H9 (cell line): ENCODE measurements around the gene RNF130. TPM values are rescaled to one million over a fixed set of nuclear protein-coding genes. Genes with fewer than 3 reads are reported as not detected.

Source experiments
- DNase-seq: peaks from one replicate; pipeline ENCODE4 v3.0.0-alpha.2; 2017
- H2AFZ ChIP-seq: one replicate; pipeline ENCODE4 v1.6.1; 2013; ENCODE audit warnings: mild to moderate bottlenecking, low read length, control low read depth, moderate library complexity
- H2AK5ac ChIP-seq: 2 replicates; pipeline ENCODE4 v1.6.1; 2013; ENCODE audit warnings: low read length, control low read depth, mixed read lengths; ENCODE audit not compliant: insufficient read length
- H2BK120ac ChIP-seq: one replicate; pipeline ENCODE4 v1.6.1; 2013; ENCODE audit warnings: low read depth, mild to moderate bottlenecking, low read length, control low read depth, inconsistent platforms; ENCODE audit not compliant: poor library complexity, severe bottlenecking
- H2BK12ac ChIP-seq: 2 replicates; pipeline ENCODE4 v1.6.1; 2013; ENCODE audit warnings: low read length, control low read depth, mixed read lengths, low read depth; ENCODE audit not compliant: insufficient read length
- H2BK15ac ChIP-seq: 2 replicates; pipeline ENCODE4 v1.6.1; 2013; ENCODE audit warnings: low read depth, low read length, control low read depth
- H2BK20ac ChIP-seq: one replicate; pipeline ENCODE4 v1.6.1; 2013; ENCODE audit warnings: low read depth, mild to moderate bottlenecking, low read length, control low read depth, inconsistent platforms; ENCODE audit not compliant: poor library complexity, severe bottlenecking
- H2BK5ac ChIP-seq: 2 replicates; pipeline ENCODE4 v1.6.1; 2013; ENCODE audit warnings: low read length, control low read depth, mixed read lengths; ENCODE audit not compliant: insufficient read length
- H3K14ac ChIP-seq: 2 replicates; pipeline ENCODE4 v1.6.1; 2013; ENCODE audit warnings: low read length, control low read depth; ENCODE audit not compliant: insufficient read depth
- H3K18ac ChIP-seq: 2 replicates; pipeline ENCODE4 v1.6.1; 2013; ENCODE audit warnings: low read depth, mild to moderate bottlenecking, mixed read lengths, low read length, control low read depth; ENCODE audit not compliant: insufficient read length
- H3K23ac ChIP-seq: 2 replicates; pipeline ENCODE4 v1.6.1; 2013; ENCODE audit warnings: low read length, control low read depth, mixed read lengths, low read depth; ENCODE audit not compliant: insufficient read length
- H3K23me2 ChIP-seq: 2 replicates; pipeline ENCODE4 v1.6.1; 2013; ENCODE audit warnings: low read depth, mild to moderate bottlenecking, mixed read lengths, low read length, control low read depth; ENCODE audit not compliant: insufficient read length, poor library complexity, severe bottlenecking
- H3K27ac ChIP-seq: 2 replicates; pipeline ENCODE4 v1.5.1; 2013; ENCODE audit warnings: low read length, control low read depth, mixed read lengths, low read depth; ENCODE audit not compliant: insufficient read length
- H3K27me3 ChIP-seq: 2 replicates; pipeline ENCODE4 v1.6.1; 2013; ENCODE audit warnings: low read length, control low read depth, inconsistent platforms; ENCODE audit not compliant: insufficient read depth
- H3K4ac ChIP-seq: 2 replicates; pipeline ENCODE4 v1.6.1; 2013; ENCODE audit warnings: low read depth, mild to moderate bottlenecking, control low read depth, inconsistent platforms, low read length, moderate library complexity
- H3K4me1 ChIP-seq: 2 replicates; pipeline ENCODE4 v1.6.1; 2013; ENCODE audit warnings: low read length, control low read depth, inconsistent platforms; ENCODE audit not compliant: insufficient read depth
- H3K4me2 ChIP-seq: 2 replicates; pipeline ENCODE4 v1.6.1; 2013; ENCODE audit warnings: low read length, control low read depth, mixed read lengths; ENCODE audit not compliant: insufficient read length, insufficient read depth
- H3K56ac ChIP-seq: 2 replicates; pipeline ENCODE4 v1.6.1; 2013; ENCODE audit warnings: low read depth, mild to moderate bottlenecking, mixed read lengths, low read length, control low read depth; ENCODE audit not compliant: insufficient read length
- H3K79me1 ChIP-seq: 2 replicates; pipeline ENCODE4 v1.6.1; 2013; ENCODE audit warnings: low read depth, mild to moderate bottlenecking, moderate library complexity, low read length, control low read depth, inconsistent platforms; ENCODE audit not compliant: insufficient read depth, poor library complexity, severe bottlenecking
- H3K79me2 ChIP-seq: 2 replicates; pipeline ENCODE4 v1.6.1; 2013; ENCODE audit warnings: low read length, control low read depth, inconsistent platforms; ENCODE audit not compliant: insufficient read depth
- H3K9ac ChIP-seq: 2 replicates; pipeline ENCODE4 v1.6.1; 2013; ENCODE audit warnings: low read length, control low read depth, mixed read lengths; ENCODE audit not compliant: insufficient read length; ENCODE audit errors: extremely low read depth
- H3K9me3 ChIP-seq: one replicate; pipeline ENCODE4 v1.6.1; 2013; ENCODE audit warnings: low read depth, low read length, inconsistent platforms; ENCODE audit not compliant: control insufficient read depth
- H3T11ph ChIP-seq: one replicate; pipeline ENCODE4 v1.6.1; 2013; ENCODE audit warnings: mild to moderate bottlenecking, low read length, control low read depth, inconsistent platforms
- H4K20me1 ChIP-seq: one replicate; pipeline ENCODE4 v1.6.1; 2013; ENCODE audit not compliant: control insufficient read depth, insufficient read length, insufficient read depth
- H4K5ac ChIP-seq: 2 replicates; pipeline ENCODE4 v1.6.1; 2013; ENCODE audit warnings: low read depth, mild to moderate bottlenecking, mixed read lengths, low read length, control low read depth; ENCODE audit not compliant: insufficient read length
- H4K8ac ChIP-seq: replicated peaks from 2 replicates; pipeline ENCODE4 v1.6.1; 2013; ENCODE audit warnings: low read length, control low read depth, mixed read lengths, low read depth; ENCODE audit not compliant: insufficient read length
- H4K91ac ChIP-seq: 2 replicates; pipeline ENCODE4 v1.6.1; 2013; ENCODE audit warnings: low read depth, mild to moderate bottlenecking, moderate library complexity, mixed read lengths, low read length, control low read depth; ENCODE audit not compliant: insufficient read length
- H3K27ac Mint-ChIP-seq, 3 experiments: 2 replicates in 2 of 3; 3 replicates in 1 of 3; pipeline ENCODE4 v1.8.0; 2020 to 2021; ENCODE audit warnings: mixed read lengths in 3 of 3, mild to moderate bottlenecking in 1 of 3, moderate library complexity in 1 of 3
- H3K27me3 Mint-ChIP-seq: 2 replicates; pipeline ENCODE4 v1.8.0; 2021; ENCODE audit warnings: low read depth, mild to moderate bottlenecking, moderate library complexity, mixed read lengths
- H3K36me3 Mint-ChIP-seq, 3 experiments: 2 replicates in 2 of 3; 3 replicates in 1 of 3; pipeline ENCODE4 v1.8.0; 2020 to 2021; ENCODE audit warnings: low read depth in 3 of 3, mixed read lengths in 3 of 3; ENCODE audit not compliant: insufficient read depth in 1 of 3
- H3K4me1 Mint-ChIP-seq, 2 experiments: 2 replicates each; pipeline ENCODE4 v1.8.0; 2020; ENCODE audit warnings: mixed read lengths in 2 of 2
- H3K4me3 Mint-ChIP-seq, 2 experiments: 2 replicates in 1 of 2; 3 replicates in 1 of 2; pipeline ENCODE4 v1.8.0; 2020 to 2021; ENCODE audit warnings: mild to moderate bottlenecking in 2 of 2, mixed read lengths in 2 of 2, moderate library complexity in 1 of 2
- H3K9me3 Mint-ChIP-seq, 2 experiments: 2 replicates in 1 of 2; 3 replicates in 1 of 2; pipeline ENCODE4 v1.8.0; 2020; ENCODE audit warnings: mild to moderate bottlenecking in 2 of 2, mixed read lengths in 2 of 2, moderate library complexity in 1 of 2
- WGBS: extraction: QIAGEN DNeasy Blood & Tissue Kit; methylation state at CpG from one replicate; pipeline ENCODE4 v1.1.7; 2013; ENCODE audit warnings: missing lambda C conversion rate, low lambda C conversion rate, mixed read lengths; ENCODE audit not compliant: insufficient read length; ENCODE audit errors: extremely low coverage; 5-methylcytosine and 5-hydroxymethylcytosine counted together
- total RNA-seq: library from RNA; stranded (reverse); gene quantifications from 2 replicates; pipeline ENCODE4 v1.2.1, GENCODE V29; 2021
- TF ChIP-seq, protein P1 (sequence below): fragments of 200-600 bp; sonication (generic); conservative IDR thresholded peaks from 3 replicates; pipeline ENCODE4 v1.8.0; 2021; ENCODE audit warnings: antibody characterized with exemption, mild to moderate bottlenecking

RNF130 gene
- total RNA-seq, 1 experiment from 2014 or later, result 80.0 TPM

DNA sequence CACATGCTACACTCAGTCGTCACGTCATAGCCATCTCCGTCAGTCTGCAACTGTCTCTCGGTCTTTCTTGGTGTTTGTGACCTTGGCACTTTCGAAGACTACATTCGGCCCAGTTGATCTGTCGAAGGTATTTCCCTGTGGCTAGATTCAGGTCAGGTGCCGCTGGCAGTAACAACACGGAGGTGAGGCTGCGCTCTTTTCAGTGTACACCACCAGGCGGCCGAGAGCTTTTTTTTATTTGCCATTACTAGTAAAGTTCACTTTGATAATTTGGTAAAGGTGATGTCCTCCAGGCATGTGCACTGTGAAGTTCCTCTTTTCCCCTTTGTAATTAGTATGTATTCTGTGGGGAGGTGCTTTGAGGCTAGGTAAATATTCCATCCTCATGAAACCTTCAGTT is 49.7 kb downstream of the RNF130 start:
- Mint-ChIP-seq H3K27me3 (no peaks in the 10 kb centered on the region), H3K4me1 (peaks cover 2 to 8% of the 10 kb centered on the region in 2 experiments), H3K4me3 (no peak overlapping the region), H3K36me3 (peaks cover 32 to 56% (median 50%) of the 10 kb centered on the region in 3 experiments), H3K27ac (no peak overlapping the region), H3K9me3 (peaks cover 10 to 13% of the 10 kb centered on the region in 2 experiments; a peak in 4 of 5 replicates)
- Histone ChIP-seq H3K27ac (no peak overlapping the region), H3K56ac (no peak overlapping the region), H2AFZ (no peak overlapping the region), H3K14ac (no peak overlapping the region), H2AK5ac (no peak overlapping the region), H3K9me3 (no peaks in the 10 kb centered on the region), H3K9ac (no peak overlapping the region), H3T11ph (no peak overlapping the region), H2BK120ac (no peak overlapping the region), H4K91ac (no peak overlapping the region), H3K79me1 (peaks cover 3% of the 10 kb centered on the region), H3K27me3 (no peaks in the 10 kb centered on the region), H4K5ac (no peak overlapping the region), H2BK5ac (no peak overlapping the region), H3K23me2 (no peaks in the 10 kb centered on the region), H3K79me2 (peaks cover 2% of the 10 kb centered on the region; the same call in 1 of the 2 replicates), H4K20me1 (no peaks in the 10 kb centered on the region), H3K4me1 (no peaks in the 10 kb centered on the region), H2BK12ac (no peak overlapping the region), H2BK15ac (no peak overlapping the region), H3K18ac (no peak overlapping the region), H3K4me2 (no peak overlapping the region), H2BK20ac (no peak overlapping the region), H3K4ac (no peak overlapping the region), H3K23ac (no peak overlapping the region), H4K8ac (no peak overlapping the region)
- TF ChIP-seq, protein P1, sequence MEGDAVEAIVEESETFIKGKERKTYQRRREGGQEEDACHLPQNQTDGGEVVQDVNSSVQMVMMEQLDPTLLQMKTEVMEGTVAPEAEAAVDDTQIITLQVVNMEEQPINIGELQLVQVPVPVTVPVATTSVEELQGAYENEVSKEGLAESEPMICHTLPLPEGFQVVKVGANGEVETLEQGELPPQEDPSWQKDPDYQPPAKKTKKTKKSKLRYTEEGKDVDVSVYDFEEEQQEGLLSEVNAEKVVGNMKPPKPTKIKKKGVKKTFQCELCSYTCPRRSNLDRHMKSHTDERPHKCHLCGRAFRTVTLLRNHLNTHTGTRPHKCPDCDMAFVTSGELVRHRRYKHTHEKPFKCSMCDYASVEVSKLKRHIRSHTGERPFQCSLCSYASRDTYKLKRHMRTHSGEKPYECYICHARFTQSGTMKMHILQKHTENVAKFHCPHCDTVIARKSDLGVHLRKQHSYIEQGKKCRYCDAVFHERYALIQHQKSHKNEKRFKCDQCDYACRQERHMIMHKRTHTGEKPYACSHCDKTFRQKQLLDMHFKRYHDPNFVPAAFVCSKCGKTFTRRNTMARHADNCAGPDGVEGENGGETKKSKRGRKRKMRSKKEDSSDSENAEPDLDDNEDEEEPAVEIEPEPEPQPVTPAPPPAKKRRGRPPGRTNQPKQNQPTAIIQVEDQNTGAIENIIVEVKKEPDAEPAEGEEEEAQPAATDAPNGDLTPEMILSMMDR, result peak; percentile 55; the same call in 2 of the 3 replicates
- DNase-seq, result no peak
- no CpG with 5 or more reads among the region's 12 CpGs for WGBS
